Measurements from ENCODE around the gene RACGAP1.

DNA sequence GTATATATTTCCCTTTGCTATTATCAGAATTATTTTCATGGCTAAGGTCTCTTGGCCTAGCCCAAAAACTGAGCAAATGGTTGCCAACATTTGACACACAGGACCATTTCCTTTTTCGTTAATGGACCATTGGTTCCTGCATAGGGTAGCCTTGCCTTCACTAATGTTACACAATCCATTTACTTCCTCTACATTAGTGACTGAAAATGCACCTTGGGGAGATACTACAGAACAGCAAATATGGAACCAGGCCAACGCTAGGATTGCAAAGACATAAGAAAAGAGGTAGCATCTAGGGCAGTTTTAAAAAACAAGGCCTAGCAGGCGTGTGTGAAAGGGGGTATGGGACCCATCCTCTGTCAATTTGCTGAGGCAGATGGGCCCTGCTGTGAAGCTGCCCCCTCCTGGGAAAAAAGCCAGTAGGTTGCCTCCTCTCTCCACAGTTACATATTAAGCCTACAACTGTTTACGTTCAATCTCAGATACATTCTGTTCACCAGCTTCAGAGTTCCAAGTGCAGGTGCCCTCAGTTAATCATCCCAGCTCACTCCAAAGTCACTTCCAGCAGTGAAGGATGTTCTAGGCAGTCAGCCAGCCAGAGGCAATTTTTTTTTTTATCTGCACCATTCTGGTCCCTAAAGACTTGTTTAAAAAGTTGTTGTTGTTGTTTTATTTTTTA lies 37.5 kb downstream of the RACGAP1 start:
- TF ChIP-seq, protein P1, sequence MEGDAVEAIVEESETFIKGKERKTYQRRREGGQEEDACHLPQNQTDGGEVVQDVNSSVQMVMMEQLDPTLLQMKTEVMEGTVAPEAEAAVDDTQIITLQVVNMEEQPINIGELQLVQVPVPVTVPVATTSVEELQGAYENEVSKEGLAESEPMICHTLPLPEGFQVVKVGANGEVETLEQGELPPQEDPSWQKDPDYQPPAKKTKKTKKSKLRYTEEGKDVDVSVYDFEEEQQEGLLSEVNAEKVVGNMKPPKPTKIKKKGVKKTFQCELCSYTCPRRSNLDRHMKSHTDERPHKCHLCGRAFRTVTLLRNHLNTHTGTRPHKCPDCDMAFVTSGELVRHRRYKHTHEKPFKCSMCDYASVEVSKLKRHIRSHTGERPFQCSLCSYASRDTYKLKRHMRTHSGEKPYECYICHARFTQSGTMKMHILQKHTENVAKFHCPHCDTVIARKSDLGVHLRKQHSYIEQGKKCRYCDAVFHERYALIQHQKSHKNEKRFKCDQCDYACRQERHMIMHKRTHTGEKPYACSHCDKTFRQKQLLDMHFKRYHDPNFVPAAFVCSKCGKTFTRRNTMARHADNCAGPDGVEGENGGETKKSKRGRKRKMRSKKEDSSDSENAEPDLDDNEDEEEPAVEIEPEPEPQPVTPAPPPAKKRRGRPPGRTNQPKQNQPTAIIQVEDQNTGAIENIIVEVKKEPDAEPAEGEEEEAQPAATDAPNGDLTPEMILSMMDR (conservative IDR thresholded peaks at IDR 0.05): no peak
- no peak for TF ChIP-seq EZH2 (IDR thresholded peaks at IDR 0.05; ENCODE audit: low read depth)

Measured in PC-9 (cell line).